K562 (cell line): ENCODE data around the gene ACADSB.

Experiments
- MAX ChIP-seq: sonication (generic); formaldehyde crosslinking; IDR thresholded peaks from 2 replicates; pipeline ENCODE4 v1.9.0; 2022; ENCODE audit warnings: mild to moderate bottlenecking, missing genetic modification reagents
- NFXL1 ChIP-seq: fragments of 450-650 bp; formaldehyde crosslinking; IDR thresholded peaks from 2 replicates; pipeline ENCODE4 v1.4.0; 2021; ENCODE audit warnings: mild to moderate bottlenecking
- POLR2A ChIP-seq: fragments of 450-650 bp; conservative IDR thresholded peaks from 2 replicates; pipeline ENCODE4 v1.6.1; 2016
- TBP ChIP-seq: optimal IDR thresholded peaks from 2 replicates; pipeline ENCODE3; 2011; ENCODE audit warnings: low read depth, low read length, improper control_type of control experiment
- TCF7 ChIP-seq: sonication (generic); IDR thresholded peaks from 2 replicates; pipeline ENCODE4 v1.6.1; 2016; ENCODE audit warnings: antibody characterized with exemption, borderline replicate concordance
- ZC3H4 ChIP-seq: sonication (generic); formaldehyde crosslinking; IDR thresholded peaks from 2 replicates; pipeline ENCODE4 v1.9.0; 2021; ENCODE audit warnings: missing genetic modification reagents, borderline replicate concordance

- TF ChIP-seq TBP (no peak), MAX (CRISPR knock-in tag) (no peak), ZC3H4 (no peak), POLR2A (no peak), NFXL1 (CRISPR knock-in tag) (no peak), TCF7 (no peak)
Observed at GRCh38 chr10:122974543-122975064, 34.2 kb upstream of the ACADSB start.
